GM12875 (cell line): Measurements from ENCODE around the gene IBSP.

Experiments used
- H3K4me3 ChIP-seq: one replicate; pipeline ENCODE4 v1.5.1; 2011; ENCODE audit warnings: low read depth, low read length, control low read depth
- CTCF ChIP-seq: IDR thresholded peaks from 2 replicates; pipeline ENCODE4 v1.5.1; 2011; ENCODE audit warnings: low read depth, mild to moderate bottlenecking, control low read depth, inconsistent platforms, low read length, moderate library complexity, borderline replicate concordance; ENCODE audit not compliant: insufficient read depth

The IBSP gene

GRCh38 chr4:87785731-87786509 is 13.4 kb upstream of the IBSP start:
- no peak overlapping the region for H3K4me3 ChIP-seq
- no peak for TF ChIP-seq CTCF

GRCh38 chr4:87802858-87803257 is 3.5 kb downstream of the IBSP start:
- no peak overlapping the region for H3K4me3 ChIP-seq
- TF ChIP-seq CTCF, result no peak

- no peak for TF ChIP-seq CTCF
- no peak overlapping the region for H3K4me3 ChIP-seq
Observed at GRCh38 chr4:87803421-87803820, 4.1 kb downstream of the IBSP start.

- no peak overlapping the region for H3K4me3 ChIP-seq
- no peak for TF ChIP-seq CTCF
Observed at GRCh38 chr4:87804871-87805270, 5.5 kb downstream of the IBSP start.

- no peak overlapping the region for H3K4me3 ChIP-seq
- no peak for TF ChIP-seq CTCF
Observed at GRCh38 chr4:87805971-87806370, 6.6 kb downstream of the IBSP start.

- H3K4me3 ChIP-seq, result no peak overlapping the region
- TF ChIP-seq CTCF, result no peak
Observed at GRCh38 chr4:87806520-87806919, 7.2 kb downstream of the IBSP start.

- H3K4me3 ChIP-seq, result no peak overlapping the region
- no peak for TF ChIP-seq CTCF
Observed at GRCh38 chr4:87807402-87807801, 8.0 kb downstream of the IBSP start.
